ENCODE measurements around the gene MTMR3. TPM values are rescaled to one million over a fixed set of nuclear protein-coding genes. Genes with fewer than 3 reads are reported as not detected.

The MTMR3 gene
- total and polyA plus RNA-seq, 4 donors = 13.6 to 86.0 (median 41.3) TPM

DNA sequence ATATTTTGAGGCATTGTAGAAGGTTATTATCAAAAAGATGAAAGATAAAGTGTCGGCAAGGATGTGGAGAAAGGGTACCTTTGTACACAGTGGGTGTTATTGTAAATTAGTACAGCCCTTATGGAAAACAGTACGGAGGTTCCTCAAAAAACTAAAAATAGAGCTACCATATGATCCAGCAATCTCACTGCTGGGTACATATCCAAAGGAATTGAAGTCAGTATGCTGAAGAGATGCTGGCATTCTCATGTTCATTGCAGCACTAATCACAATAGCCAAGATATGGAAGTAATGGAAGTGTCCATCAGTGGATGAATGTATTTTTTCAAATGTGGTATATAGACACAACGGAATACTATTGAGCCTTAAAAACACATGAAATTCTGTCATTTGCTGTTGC is 15.1 kb upstream of the MTMR3 start:
- Histone ChIP-seq H3K36me3 (ENCODE audit: control insufficient read depth in 4 of 4, insufficient read depth in 4 of 4, low read length in 4 of 4) (no peaks in the 10 kb centered on the region), H3K9me3 (ENCODE audit: control insufficient read depth in 4 of 4, insufficient read depth in 3 of 4, low read length in 3 of 4) (no peaks in the 10 kb centered on the region), H3K27me3 (ENCODE audit: control insufficient read depth in 3 of 3, insufficient read depth in 3 of 3, low read length in 2 of 3) (peaks cover 0 to 4% (median 0%) of the 10 kb centered on the region in 3 donors), H3K4me3 (no peak overlapping the region), H3K9ac (ENCODE audit: insufficient read depth in 1 of 2, low read length in 2 of 2) (no peak overlapping the region), H3K27ac (ENCODE audit: low read depth in 1 of 2, low read length in 1 of 2) (no peak overlapping the region), H3K4me1 (ENCODE audit: control insufficient read depth in 5 of 5, insufficient read depth in 5 of 5, low read length in 5 of 5) (peaks cover 0 to 9% (median 0%) of the 10 kb centered on the region in 5 donors)
- WGBS, 2 donors = 88 to 95% methylated on average over 3 of the region's 3 CpGs
- TF ChIP-seq, protein P1, sequence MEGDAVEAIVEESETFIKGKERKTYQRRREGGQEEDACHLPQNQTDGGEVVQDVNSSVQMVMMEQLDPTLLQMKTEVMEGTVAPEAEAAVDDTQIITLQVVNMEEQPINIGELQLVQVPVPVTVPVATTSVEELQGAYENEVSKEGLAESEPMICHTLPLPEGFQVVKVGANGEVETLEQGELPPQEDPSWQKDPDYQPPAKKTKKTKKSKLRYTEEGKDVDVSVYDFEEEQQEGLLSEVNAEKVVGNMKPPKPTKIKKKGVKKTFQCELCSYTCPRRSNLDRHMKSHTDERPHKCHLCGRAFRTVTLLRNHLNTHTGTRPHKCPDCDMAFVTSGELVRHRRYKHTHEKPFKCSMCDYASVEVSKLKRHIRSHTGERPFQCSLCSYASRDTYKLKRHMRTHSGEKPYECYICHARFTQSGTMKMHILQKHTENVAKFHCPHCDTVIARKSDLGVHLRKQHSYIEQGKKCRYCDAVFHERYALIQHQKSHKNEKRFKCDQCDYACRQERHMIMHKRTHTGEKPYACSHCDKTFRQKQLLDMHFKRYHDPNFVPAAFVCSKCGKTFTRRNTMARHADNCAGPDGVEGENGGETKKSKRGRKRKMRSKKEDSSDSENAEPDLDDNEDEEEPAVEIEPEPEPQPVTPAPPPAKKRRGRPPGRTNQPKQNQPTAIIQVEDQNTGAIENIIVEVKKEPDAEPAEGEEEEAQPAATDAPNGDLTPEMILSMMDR (IDR thresholded peaks at IDR 0.05; ENCODE audit: control extremely low read depth, extremely low read depth) = no peak
- ATAC-seq (ENCODE audit: insufficient read depth, low FRiP score) (no peak), DNase-seq (no peak)

DNA sequence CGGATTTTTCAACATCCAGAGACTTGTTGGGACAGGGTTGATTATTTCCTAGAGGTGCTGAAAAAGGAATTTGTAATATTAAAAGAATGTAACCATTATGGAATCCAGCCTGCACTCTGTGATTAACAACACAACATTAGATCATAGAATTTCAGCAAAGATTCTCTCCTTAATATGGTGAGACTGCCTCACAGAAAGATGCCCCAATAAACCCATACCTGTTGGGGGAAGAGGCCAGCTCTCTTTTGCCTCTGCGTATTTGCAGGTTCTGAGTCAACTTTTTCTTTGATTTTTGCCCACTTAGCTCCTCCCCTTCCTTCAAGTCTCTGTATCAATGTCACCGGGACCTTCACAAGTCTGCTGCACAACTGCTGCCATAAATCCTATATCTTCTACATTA is 12.4 kb upstream of the MTMR3 start:
- ATAC-seq (ENCODE audit: insufficient read depth, low FRiP score) = no peak
- Histone ChIP-seq H3K27me3 (ENCODE audit: control insufficient read depth in 3 of 3, insufficient read depth in 3 of 3, low read length in 2 of 3) (peaks cover 0 to 4% (median 0%) of the 10 kb centered on the region in 3 donors), H3K9me3 (ENCODE audit: control insufficient read depth in 4 of 4, insufficient read depth in 3 of 4, low read length in 3 of 4) (no peaks in the 10 kb centered on the region), H3K4me1 (ENCODE audit: control insufficient read depth in 5 of 5, insufficient read depth in 5 of 5, low read length in 5 of 5) (peaks cover 0 to 9% (median 0%) of the 10 kb centered on the region in 5 donors), H3K27ac (ENCODE audit: low read depth in 1 of 2, low read length in 1 of 2) (no peak overlapping the region), H3K9ac (ENCODE audit: insufficient read depth in 1 of 2, low read length in 2 of 2) (no peak overlapping the region), H3K36me3 (ENCODE audit: control insufficient read depth in 4 of 4, insufficient read depth in 4 of 4, low read length in 4 of 4) (no peaks in the 10 kb centered on the region), H3K4me3 (no peak overlapping the region)
- TF ChIP-seq, protein P1 (IDR thresholded peaks at IDR 0.05; ENCODE audit: control extremely low read depth, extremely low read depth) = no peak
- WGBS, 2 donors = 57 to 88% methylated on average over 2 to 3 of the region's 3 CpGs
- DNase-seq = no peak

DNA sequence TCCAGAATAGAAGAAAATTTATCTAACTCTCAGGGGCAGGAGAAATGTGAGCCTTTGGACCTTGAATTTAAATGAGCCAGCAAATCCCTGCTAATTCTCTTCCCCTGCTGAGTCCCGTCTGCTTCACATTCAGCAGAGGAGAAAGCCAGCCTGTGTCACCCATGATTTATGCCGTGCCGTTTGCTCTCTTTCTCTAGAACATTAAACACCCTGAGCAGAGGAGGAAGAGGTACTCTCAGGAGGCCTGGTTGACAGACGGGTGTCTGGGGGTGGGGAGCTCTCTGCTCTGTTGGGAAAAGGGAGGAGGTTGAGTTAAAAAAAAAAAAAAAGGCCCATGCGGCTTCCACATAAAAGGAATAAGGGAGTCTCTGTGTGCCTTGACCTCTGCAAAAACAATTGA is 11.3 kb upstream of the MTMR3 start:
- Histone ChIP-seq H3K36me3 (ENCODE audit: control insufficient read depth in 4 of 4, insufficient read depth in 4 of 4, low read length in 4 of 4) (no peaks in the 10 kb centered on the region), H3K9me3 (ENCODE audit: control insufficient read depth in 4 of 4, insufficient read depth in 3 of 4, low read length in 3 of 4) (no peaks in the 10 kb centered on the region), H3K27me3 (ENCODE audit: control insufficient read depth in 3 of 3, insufficient read depth in 3 of 3, low read length in 2 of 3) (peaks cover 0 to 4% (median 0%) of the 10 kb centered on the region in 3 donors), H3K4me3 (no peak overlapping the region), H3K9ac (ENCODE audit: insufficient read depth in 1 of 2, low read length in 2 of 2) (no peak overlapping the region), H3K27ac (ENCODE audit: low read depth in 1 of 2, low read length in 1 of 2) (no peak overlapping the region), H3K4me1 (ENCODE audit: control insufficient read depth in 5 of 5, insufficient read depth in 5 of 5, low read length in 5 of 5) (peaks cover 0 to 9% (median 0%) of the 10 kb centered on the region in 5 donors)
- 50 to 65% methylated on average over 5 of the region's 5 CpGs for WGBS, 2 donors
- ATAC-seq (ENCODE audit: insufficient read depth, low FRiP score) (no peak), DNase-seq (no peak)
- TF ChIP-seq, protein P1 (IDR thresholded peaks at IDR 0.05; ENCODE audit: control extremely low read depth, extremely low read depth) = no peak
